Endothelial cell of umbilical vein (primary cell): ENCODE data around the gene CACNA2D3. TPM values are rescaled to one million over a fixed set of nuclear protein-coding genes. Genes with fewer than 3 reads are reported as not detected.

Experiments used
- BruUV-seq: library from RNA; stranded (reverse); fragments of 400-500 nt; replicated peaks from 2 replicates; lab custom pipeline; 2021; lab: Mats Ljungman, UMichigan
- CTCF ChIA-PET: fragments of 300-600, 350-600 bp; sonication (Branson Sonifier 250); formaldehyde crosslinking; loops from one replicate; lab custom pipeline; 2021; ENCODE audit warnings: antibody characterized with exemption, inconsistent platforms; lab: Charles Lee
- POLR2A ChIA-PET: fragments of 300-600, 350-600 bp; sonication (Branson Sonifier 250); formaldehyde crosslinking; loops from one replicate; lab custom pipeline; 2021; ENCODE audit warnings: antibody characterized with exemption, inconsistent platforms; lab: Charles Lee
- DNase-seq: peaks from one replicate; pipeline ENCODE4 v3.0.0-alpha.2; 2011; ENCODE audit warnings: low read depth, low spot score
- FAIRE-seq: peaks from 2 replicates; lab custom pipeline; 2011; peaks lifted over from hg19 to GRCh38; lab: Jason Lieb, UNC
- H2AFZ ChIP-seq: 2 replicates; pipeline ENCODE4 v1.6.0; 2012; ENCODE audit warnings: low read depth, low read length, control low read depth, inconsistent platforms
- H3K27ac ChIP-seq: 2 replicates; pipeline ENCODE4 v1.5.1; 2011; ENCODE audit warnings: low read depth, mild to moderate bottlenecking, control low read depth, low read length, moderate library complexity; ENCODE audit not compliant: insufficient read depth
- H3K27me3 ChIP-seq, 2 experiments: 2 replicates each; pipeline versions ENCODE4 v1.6.0 to v1.6.1; 2011; ENCODE audit warnings: low read length in 2 of 2, mixed read lengths in 1 of 2; ENCODE audit not compliant: control insufficient read depth in 2 of 2, insufficient read depth in 2 of 2
- H3K36me3 ChIP-seq, 2 experiments: 2 replicates in 1 of 2; 3 replicates in 1 of 2; pipeline ENCODE4 v1.5.1; 2011; ENCODE audit warnings: low read length in 2 of 2, mild to moderate bottlenecking in 1 of 2, moderate library complexity in 1 of 2; ENCODE audit not compliant: control insufficient read depth in 2 of 2, insufficient read depth in 2 of 2; ENCODE audit errors: extremely low read depth in 1 of 2
- H3K4me1 ChIP-seq: 3 replicates; pipeline ENCODE4 v1.5.1; 2011; ENCODE audit warnings: mild to moderate bottlenecking, low read length; ENCODE audit not compliant: control insufficient read depth, insufficient read depth; ENCODE audit errors: extremely low read depth
- H3K4me2 ChIP-seq: 2 replicates; pipeline ENCODE4 v1.6.1; 2011; ENCODE audit warnings: low read length, control low read depth, mixed read lengths; ENCODE audit not compliant: insufficient read depth
- H3K4me3 ChIP-seq, 3 experiments: fragments of 200-600 bp in 1 of 3; sonication (generic), shearing (Covaris generic) in 1 of 3; replicated peaks in 1 of 3; 2 replicates each; pipeline ENCODE4 v1.5.1; 2011 to 2016; ENCODE audit warnings: control low read depth in 3 of 3, low read length in 3 of 3, mild to moderate bottlenecking in 2 of 3, inconsistent platforms in 1 of 3, low read depth in 1 of 3, moderate library complexity in 1 of 3; ENCODE audit not compliant: insufficient read depth in 1 of 3
- H3K79me2 ChIP-seq: 2 replicates; pipeline ENCODE4 v1.6.0; 2012; ENCODE audit warnings: low read length, inconsistent platforms; ENCODE audit not compliant: control insufficient read depth, insufficient read depth
- H3K9ac ChIP-seq: replicated peaks from 2 replicates; pipeline ENCODE3; 2011; ENCODE audit warnings: low read length, control low read depth; ENCODE audit not compliant: insufficient read depth; ENCODE audit errors: extremely low read depth
- H3K9me1 ChIP-seq: replicated peaks from 3 replicates; pipeline ENCODE4 v1.6.0; 2011; ENCODE audit warnings: mild to moderate bottlenecking, low read length; ENCODE audit not compliant: control insufficient read depth, insufficient read depth; ENCODE audit errors: extremely low read depth
- H3K9me3 ChIP-seq: replicated peaks from 2 replicates; pipeline ENCODE4 v1.5.1; 2012; ENCODE audit warnings: low read length, inconsistent platforms; ENCODE audit not compliant: control insufficient read depth, insufficient read depth
- H4K20me1 ChIP-seq: replicated peaks from 2 replicates; pipeline ENCODE3; 2011; ENCODE audit warnings: mild to moderate bottlenecking, low read length; ENCODE audit not compliant: control insufficient read depth, insufficient read depth; ENCODE audit errors: extremely low read depth
- CTCF ChIP-seq, 2 donors: IDR thresholded peaks; 1 replicate in 1 of 2; 2 replicates in 1 of 2; pipeline ENCODE4 v1.5.1; 2011; ENCODE audit warnings: low read length in 2 of 2, mild to moderate bottlenecking in 2 of 2, moderate library complexity in 2 of 2, control low read depth in 1 of 2, inconsistent platforms in 1 of 2, low read depth in 1 of 2; ENCODE audit not compliant: insufficient read depth in 1 of 2; ENCODE audit errors: extremely low read depth in 1 of 2
- EZH2 ChIP-seq: IDR thresholded peaks from 2 replicates; pipeline ENCODE4 v1.6.1; 2012; ENCODE audit warnings: borderline replicate concordance, low read depth, mild to moderate bottlenecking, moderate library complexity, low read length, inconsistent platforms; ENCODE audit not compliant: severe bottlenecking
- FOS ChIP-seq: IDR thresholded peaks from 2 replicates; pipeline ENCODE4 v1.6.1; 2011; ENCODE audit warnings: mild to moderate bottlenecking, low read length, moderate library complexity, borderline replicate concordance; ENCODE audit not compliant: insufficient read depth
- GATA2 ChIP-seq: IDR thresholded peaks from 2 replicates; pipeline ENCODE4 v1.7.0; 2011; ENCODE audit warnings: low read depth, mild to moderate bottlenecking, moderate library complexity, mixed read lengths, low read length; ENCODE audit not compliant: insufficient read length, insufficient read depth
- POLR2A ChIP-seq: IDR thresholded peaks from 2 replicates; pipeline ENCODE4 v1.6.1; 2012; ENCODE audit warnings: low read depth, mild to moderate bottlenecking, control low read depth, low read length
- POLR2AphosphoS5 ChIP-seq: IDR thresholded peaks from 2 replicates; pipeline ENCODE4 v1.6.1; 2012; ENCODE audit warnings: low read depth, mild to moderate bottlenecking, control low read depth, low read length, moderate library complexity; ENCODE audit not compliant: insufficient read depth
- dilution Hi-C: fragments of 300-500 bp; cut with MboI; formaldehyde crosslinking; loops from one replicate; pipeline ENCODE4 v1.15.0; 2019; ENCODE audit warnings: low sequenced_read_pairs; ENCODE audit not compliant: extremely low pct_ligation_motif_present
- intact Hi-C: fragments of 100-400 bp; cut with micrococcal nuclease; formaldehyde crosslinking; loops from one replicate; pipeline ENCODE4 v1.10.0; 2022
- polyA plus RNA-seq, 4 experiments: library from polyadenylated mRNA; depleted of rRNA in 3 of 4; stranded (reverse) in 3 of 4; unstranded in 1 of 4; fragments of >200 nt; gene quantifications; 2 replicates each; pipeline versions ENCODE4 v1.2.1 to v1.2.3, GENCODE V29; 2011 to 2012; ENCODE audit warnings: missing spikeins in 1 of 4
- total RNA-seq: library from RNA; stranded (reverse); gene quantifications from 2 replicates; pipeline ENCODE4 v1.2.3, GENCODE V29; 2021

CACNA2D3 gene
- total and polyA plus RNA-seq, 2 donors (not counting 3 experiments of a cell fraction or from before 2014, with no cell fraction given): not detected

- Histone ChIP-seq H3K36me3 (no peaks in the 10 kb centered on the region), H2AFZ (no peak overlapping the region), H3K27me3 (no peaks in the 10 kb centered on the region), H3K4me3 (no peak overlapping the region), H3K9me3 (peaks cover 4% of the 10 kb centered on the region), H3K4me1 (no peaks in the 10 kb centered on the region), H4K20me1 (no peaks in the 10 kb centered on the region), H3K4me2 (no peak overlapping the region), H3K79me2 (no peaks in the 10 kb centered on the region), H3K9ac (no peak overlapping the region), H3K9me1 (no peaks in the 10 kb centered on the region), H3K27ac (no peak overlapping the region)
- intact Hi-C loops: no loop called here
- POLR2A ChIA-PET: no interaction called here
- no TSS peak for BruUV-seq
- FAIRE-seq (no peak), DNase-seq (no peak)
- CTCF ChIA-PET: no interaction called here
- dilution Hi-C loops: no loop called here
- TF ChIP-seq EZH2: no peak
- no peak for TF ChIP-seq POLR2A
- no peak for TF ChIP-seq POLR2AphosphoS5
Observed at GRCh38 chr3:54557538-54558428, 435.4 kb downstream of the CACNA2D3 start.

GRCh38 chr3:54563501-54564200 lies 441.3 kb downstream of the CACNA2D3 start:
- H4K20me1 ChIP-seq: no peaks in the 10 kb centered on the region
- no TSS peak for BruUV-seq
- no peaks in the 10 kb centered on the region for H3K9me1 ChIP-seq
- FAIRE-seq: no peak
- no peaks in the 10 kb centered on the region for H3K27me3 ChIP-seq
- peaks cover 6% of the 10 kb centered on the region for H3K9me3 ChIP-seq
- TF ChIP-seq FOS: no peak
- no peak for TF ChIP-seq CTCF (IDR thresholded peaks at IDR 0.05; ENCODE audit: extremely low read depth in 1 of 2, insufficient read depth in 1 of 2, low read depth in 1 of 2, low read length in 2 of 2)
- TF ChIP-seq POLR2A: no peak
- no peak for TF ChIP-seq EZH2
- TF ChIP-seq GATA2: no peak
- DNase-seq: no peak
- no peak overlapping the region for H3K27ac ChIP-seq
- H3K4me2 ChIP-seq: no peak overlapping the region
- ChIA-PET POLR2A (no interaction called here), CTCF (no interaction called here)
- dilution Hi-C loops: no loop called here
- no peak overlapping the region for H3K4me3 ChIP-seq
- no peaks in the 10 kb centered on the region for H3K36me3 ChIP-seq
- intact Hi-C loops: no loop called here
- no peaks in the 10 kb centered on the region for H3K79me2 ChIP-seq
- H2AFZ ChIP-seq: no peak overlapping the region
- no peak overlapping the region for H3K9ac ChIP-seq
- H3K4me1 ChIP-seq: no peaks in the 10 kb centered on the region
